AG04449 (cell line): ENCODE results near the gene TCHP.

Experiments used
- CTCF ChIA-PET: fragments of 350-600 bp; formaldehyde crosslinking; extraction: SDS; loops from one replicate; lab custom pipeline; 2021; ENCODE audit warnings: antibody characterized with exemption; lab: Yijun Ruan, JAX
- POLR2A ChIA-PET: fragments of 400-600, 350-600 bp; formaldehyde crosslinking; extraction: SDS; loops from one replicate; lab custom pipeline; 2020; ENCODE audit warnings: antibody characterized with exemption, inconsistent platforms; lab: Yijun Ruan, JAX
- DNase-seq: peaks from one replicate; pipeline ENCODE4 v3.0.0-alpha.2; 2010; ENCODE audit warnings: low read depth, low spot score
- H3K4me3 ChIP-seq: 2 replicates; pipeline ENCODE4 v1.5.1; 2011; ENCODE audit warnings: low read depth, mild to moderate bottlenecking, control low read depth, low read length
- TF ChIP-seq, protein P1 (sequence below): IDR thresholded peaks from one replicate; pipeline ENCODE4 v1.5.1; 2011; ENCODE audit warnings: mild to moderate bottlenecking, moderate library complexity, low read length, control low read depth, inconsistent platforms; ENCODE audit not compliant: insufficient read depth; ENCODE audit errors: missing control alignments

The TCHP gene

DNA sequence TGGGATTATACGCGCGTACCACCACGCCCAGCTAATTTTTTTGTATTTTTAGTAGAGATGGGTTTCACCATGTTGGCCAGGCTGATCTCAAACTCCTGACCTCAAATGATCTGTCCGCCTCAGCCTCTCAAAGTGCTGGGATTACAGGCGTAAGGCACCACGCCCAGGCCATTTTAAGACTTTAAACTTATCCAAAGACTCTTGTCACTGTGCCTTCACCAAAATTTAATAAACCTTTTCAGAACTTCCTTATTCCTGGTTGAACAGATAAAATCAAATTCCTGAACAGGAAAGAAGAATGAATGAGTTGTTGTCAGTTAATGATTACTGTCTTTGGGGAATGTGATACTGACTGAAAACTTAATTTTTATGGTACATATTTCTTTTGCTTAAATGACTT lies 58.3 kb downstream of the TCHP start:
- TF ChIP-seq, protein P1, sequence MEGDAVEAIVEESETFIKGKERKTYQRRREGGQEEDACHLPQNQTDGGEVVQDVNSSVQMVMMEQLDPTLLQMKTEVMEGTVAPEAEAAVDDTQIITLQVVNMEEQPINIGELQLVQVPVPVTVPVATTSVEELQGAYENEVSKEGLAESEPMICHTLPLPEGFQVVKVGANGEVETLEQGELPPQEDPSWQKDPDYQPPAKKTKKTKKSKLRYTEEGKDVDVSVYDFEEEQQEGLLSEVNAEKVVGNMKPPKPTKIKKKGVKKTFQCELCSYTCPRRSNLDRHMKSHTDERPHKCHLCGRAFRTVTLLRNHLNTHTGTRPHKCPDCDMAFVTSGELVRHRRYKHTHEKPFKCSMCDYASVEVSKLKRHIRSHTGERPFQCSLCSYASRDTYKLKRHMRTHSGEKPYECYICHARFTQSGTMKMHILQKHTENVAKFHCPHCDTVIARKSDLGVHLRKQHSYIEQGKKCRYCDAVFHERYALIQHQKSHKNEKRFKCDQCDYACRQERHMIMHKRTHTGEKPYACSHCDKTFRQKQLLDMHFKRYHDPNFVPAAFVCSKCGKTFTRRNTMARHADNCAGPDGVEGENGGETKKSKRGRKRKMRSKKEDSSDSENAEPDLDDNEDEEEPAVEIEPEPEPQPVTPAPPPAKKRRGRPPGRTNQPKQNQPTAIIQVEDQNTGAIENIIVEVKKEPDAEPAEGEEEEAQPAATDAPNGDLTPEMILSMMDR: no peak
- no peak for DNase-seq
- ChIA-PET CTCF (no interaction called here), POLR2A (no interaction called here)
- no peak overlapping the region for H3K4me3 ChIP-seq

DNA sequence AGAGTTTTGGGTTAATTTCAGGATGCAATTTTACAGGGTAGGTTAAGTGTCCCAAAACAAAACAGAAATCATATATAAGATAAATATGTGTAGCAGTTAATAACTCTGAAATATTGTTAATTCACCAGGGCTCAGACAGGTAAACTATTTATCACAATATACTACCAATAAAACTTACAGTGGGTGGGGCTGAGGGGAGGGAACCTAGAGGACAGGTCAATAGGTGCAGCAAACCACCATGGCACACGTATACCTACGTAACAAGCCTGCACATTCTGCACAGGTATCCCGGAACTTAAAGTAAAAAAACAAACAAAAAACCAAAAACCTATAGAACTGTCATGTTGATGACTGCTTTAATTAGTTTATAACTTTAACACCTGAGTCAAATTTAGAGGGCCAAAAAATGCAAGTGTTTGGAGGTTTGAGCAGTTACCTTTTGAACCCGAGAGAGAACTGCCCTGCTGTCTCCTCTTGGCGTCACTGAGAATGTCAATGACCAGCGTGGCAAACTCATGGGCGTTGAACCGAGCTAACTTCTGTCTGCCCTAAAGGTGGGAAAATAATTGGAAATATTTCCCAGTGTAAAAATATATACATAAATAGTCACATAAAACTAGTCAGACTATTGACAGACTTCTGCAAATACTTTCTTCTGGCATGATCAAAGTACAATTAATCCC lies 59.5 kb downstream of the TCHP start:
- ChIA-PET POLR2A (no interaction called here), CTCF (interaction anchor here (1.5 kb wide), 1 partner anchor 26 kb away, joined by 3 read pairs; no protein-coding TSS in a partner anchor)
- TF ChIP-seq, protein P1: no peak
- H3K4me3 ChIP-seq: no peak overlapping the region
- DNase-seq: no peak

DNA sequence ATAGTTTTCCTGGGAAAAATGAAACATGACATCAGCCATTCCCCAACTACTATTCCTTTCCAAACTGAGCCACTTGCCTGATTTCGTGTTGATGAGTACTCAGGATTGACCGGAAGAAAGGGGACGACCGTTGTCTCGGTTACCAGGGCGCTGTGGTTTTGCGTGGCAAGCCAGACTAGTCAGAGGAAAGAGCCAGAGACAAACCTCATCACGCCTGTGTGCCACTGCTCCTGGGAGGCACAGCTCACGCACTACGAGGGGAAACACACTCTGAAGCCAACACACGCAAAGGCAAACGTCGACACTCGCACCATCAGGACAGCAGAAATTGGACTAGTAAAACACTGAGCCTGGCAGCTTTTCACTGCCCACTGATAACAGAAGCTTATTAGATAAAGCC lies 61.1 kb downstream of the TCHP start:
- TF ChIP-seq, protein P1: no peak
- no peak overlapping the region for H3K4me3 ChIP-seq
- DNase-seq: no peak
- ChIA-PET POLR2A (no interaction called here), CTCF (interaction anchor here (1.4 to 1.5 kb wide), 2 partner anchors 8 to 28 kb away, joined by 3 to 4 read pairs; no protein-coding TSS in a partner anchor)

DNA sequence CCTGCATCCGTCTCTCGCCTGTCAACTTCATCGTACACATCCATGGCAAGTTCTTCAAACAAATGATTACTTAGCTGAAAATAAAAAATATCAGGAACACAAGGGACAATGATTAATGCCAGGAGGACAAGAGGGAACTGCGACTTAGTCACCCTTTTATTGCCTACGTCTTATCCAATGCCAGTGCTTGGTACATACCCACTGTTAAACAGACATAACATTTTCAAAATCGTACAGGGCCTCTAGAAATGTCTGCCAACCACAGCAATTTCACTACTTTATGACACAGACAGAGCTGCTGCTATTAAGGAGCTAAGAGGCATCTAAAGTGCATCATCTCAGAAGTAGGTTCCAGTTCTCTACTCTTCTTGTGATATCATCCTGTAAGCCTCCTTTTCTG lies 61.5 kb downstream of the TCHP start:
- TF ChIP-seq, protein P1: no peak
- DNase-seq: no peak
- ChIA-PET POLR2A (no interaction called here), CTCF (interaction anchor here (1.4 kb wide), 1 partner anchor 9 kb away, joined by 4 read pairs; no protein-coding TSS in a partner anchor)
- H3K4me3 ChIP-seq: no peak overlapping the region

DNA sequence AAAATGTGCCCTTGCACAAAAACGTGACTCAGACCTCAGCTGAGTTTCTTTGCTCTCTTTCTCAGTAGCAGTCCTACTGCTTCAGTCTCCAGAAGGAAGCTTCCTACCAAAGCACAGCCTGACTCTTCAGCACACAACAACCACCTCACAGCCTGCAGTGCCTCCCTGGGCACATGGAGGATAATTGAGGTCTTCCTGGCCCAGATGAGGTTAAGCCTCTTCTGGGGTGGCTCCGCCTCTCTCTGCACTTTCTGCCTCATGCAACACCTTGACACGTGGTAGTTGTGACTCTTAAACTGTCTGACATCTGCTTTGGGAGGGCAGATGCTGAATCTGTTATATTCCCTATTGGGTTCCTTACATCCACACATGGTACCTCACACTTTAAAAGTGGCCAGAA lies 62.3 kb downstream of the TCHP start:
- ChIA-PET POLR2A (no interaction called here), CTCF (interaction anchor here (1.4 kb wide), 1 partner anchor 9 kb away, joined by 4 read pairs; no protein-coding TSS in a partner anchor)
- TF ChIP-seq, protein P1: no peak
- no peak overlapping the region for H3K4me3 ChIP-seq
- DNase-seq: no peak

DNA sequence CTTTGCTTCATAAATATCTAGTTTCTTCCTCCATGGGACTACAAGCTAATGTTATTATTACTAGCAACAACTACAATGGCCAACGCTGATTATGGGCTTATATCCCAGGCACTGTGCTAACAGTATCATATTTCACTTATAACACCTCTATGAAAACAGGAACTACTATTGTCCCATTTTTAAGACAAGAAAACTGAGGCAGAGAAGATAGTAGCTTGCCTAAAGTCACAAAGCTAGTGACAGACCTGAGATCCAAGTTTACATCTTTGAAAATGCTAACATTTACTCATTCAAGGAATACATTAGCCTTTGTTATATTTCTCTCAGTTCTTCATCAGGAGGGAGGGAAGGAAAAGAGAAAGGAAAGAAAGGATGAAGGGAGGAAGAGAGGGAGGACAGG lies 63.3 kb downstream of the TCHP start:
- CTCF ChIA-PET: no interaction called here
- no peak overlapping the region for H3K4me3 ChIP-seq
- POLR2A ChIA-PET: interaction anchor here (0.7 kb wide), 1 partner anchor 14 kb away, joined by 3 read pairs; no protein-coding TSS in a partner anchor
- DNase-seq: no peak
- TF ChIP-seq, protein P1: no peak
